Left lung (tissue), 14 donors: Measurements from ENCODE around the gene GYPA. TPM values are rescaled to one million over a fixed set of nuclear protein-coding genes. Genes with fewer than 3 reads are reported as not detected.
"Not testable (repeated sequence)": the region's sequence is repeated elsewhere in the genome, so short reads cannot be mapped to it uniquely, and the experiment has no call there.

Experiments
- ATAC-seq: fragments of 200-7000 bp; cut with Tn5 transposase; one replicate; pipeline ENCODE4 v1.9.1; 2020; ENCODE audit warnings: moderate library complexity
- DNase-seq, 4 donors: peaks; one replicate each; pipeline ENCODE4 v3.0.0-alpha.2; 2013 to 2020
- H3K27ac ChIP-seq, 2 donors: fragments of 200-600 bp; sonication (generic) in 1 of 2; one replicate each; pipeline versions ENCODE4 v1.5.0 to v1.8.0; 2020 to 2021
- H3K27me3 ChIP-seq, 2 donors: fragments of 200-600 bp; sonication (generic) in 1 of 2; one replicate each; pipeline versions ENCODE4 v1.5.0 to v1.8.0; 2020 to 2021
- H3K36me3 ChIP-seq, 2 donors: fragments of 200-600 bp; sonication (generic) in 1 of 2; one replicate each; pipeline versions ENCODE4 v1.5.0 to v1.8.0; 2020 to 2021
- H3K4me1 ChIP-seq, 2 donors: fragments of 200-600 bp; one replicate each; pipeline ENCODE4 v1.8.0; 2021
- H3K4me3 ChIP-seq, 2 donors: fragments of 200-600 bp; sonication (generic) in 1 of 2; one replicate each; pipeline versions ENCODE4 v1.5.0 to v1.8.0; 2020 to 2021; ENCODE audit warnings: mild to moderate bottlenecking in 1 of 2
- H3K9me3 ChIP-seq, 2 donors: fragments of 200-600 bp; sonication (generic) in 1 of 2; one replicate each; pipeline versions ENCODE4 v1.5.0 to v1.8.0; 2020 to 2021
- CTCF ChIP-seq, 2 donors: fragments of 200-600 bp; sonication (generic) in 1 of 2; IDR thresholded peaks; one replicate each; pipeline versions ENCODE4 v1.5.0 to v1.8.0; 2021; ENCODE audit warnings: antibody characterized with exemption in 2 of 2
- intact Hi-C, 2 donors: fragments of 100-400 bp; cut with DNase I; formaldehyde crosslinking; loops; one replicate each; pipeline versions ENCODE4 v1.11.2 to v1.14.2; 2022
- long read RNA-seq, 12 donors: library from polyadenylated mRNA in 2 of 12; unstranded in 2 of 12; transcript quantifications; one replicate each; pipeline ENCODE4 v2.0.0 and lab custom pipeline, GENCODE V29; 2019 to 2026
- polyA plus RNA-seq, 6 donors: library from polyadenylated mRNA; unstranded; fragments of 120-200 nt; gene quantifications; one replicate each; pipeline ENCODE4 v1.2.1, GENCODE V29; 2013; ENCODE audit not compliant: insufficient read length in 6 of 6
- total RNA-seq, 2 donors: library from RNA; stranded (reverse); fragmentation: NEBNext Ultra II Directional; extraction: Animal tissue kit (Norgen Biotek cat#: 25700); gene quantifications; one replicate each; pipeline ENCODE4 v1.2.1, GENCODE V29; 2021
- donor health status: DM: no; HTN: yes; CAD: no.
- donor health status: DM: no; HTN: no; CAD: no.

Gene GYPA
- total RNA-seq, result not detected
- 10 to 100 TPM in 1 of 6 donors, 1 to 10 TPM in 5; 3.4 to 12.4 (median 6.9) TPM for polyA plus RNA-seq
- long read RNA-seq, donor 1, transcript GYPA-213 (7 exons, 2,695 nt), result major isoform, 10 of 10 reads
- long read RNA-seq, donor 1, partial matches to known transcripts, result 0 of 10 reads
- long read RNA-seq, donor 1, other reads (novel, unspliced or antisense), result 0 of 10 reads
- long read RNA-seq, donor 2, partial matches to known transcripts, result 0 of 2 reads
- long read RNA-seq, donor 2, other reads (novel, unspliced or antisense), result 0 of 2 reads
- long read RNA-seq, donor 3, partial matches to known transcripts, result 0 of 3 reads
- long read RNA-seq, donor 3, other reads (novel, unspliced or antisense), result 0 of 3 reads
- long read RNA-seq, donor 4, result 0 reads
- long read RNA-seq, donor 5, partial matches to known transcripts, result 0 of 1 reads
- long read RNA-seq, donor 5, other reads (novel, unspliced or antisense), result 0 of 1 reads
- long read RNA-seq, donor 6, partial matches to known transcripts, result 0 of 1 reads
- long read RNA-seq, donor 6, other reads (novel, unspliced or antisense), result 0 of 1 reads
- long read RNA-seq, donor 7, result 0 reads
- long read RNA-seq, donor 8, partial matches to known transcripts, result 0 of 1 reads
- long read RNA-seq, donor 8, other reads (novel, unspliced or antisense), result 0 of 1 reads
- long read RNA-seq, donor 9, result 0 reads
- long read RNA-seq, donor 10, result 0 reads
- long read RNA-seq, donor 11, partial matches to known transcripts, result 0 of 2 reads
- long read RNA-seq, donor 11, other reads (novel, unspliced or antisense), result 0 of 2 reads
- long read RNA-seq, donor 12, partial matches to known transcripts, result 0 of 3 reads
- long read RNA-seq, donor 12, other reads (novel, unspliced or antisense), result 0 of 3 reads

GRCh38 chr4:144140594-144141295 is at the start of gene GYPA:
GYPA (minus strand) TSS chr4:144140718; CDS start chr4:144140635, 83 bp downstream.
- H3K27ac ChIP-seq, intact Hi-C loops, DNase-seq, ATAC-seq, H3K4me1 ChIP-seq, H3K9me3 ChIP-seq, H3K27me3 ChIP-seq, H3K36me3 ChIP-seq, H3K4me3 ChIP-seq: not testable (repeated sequence)

DNA sequence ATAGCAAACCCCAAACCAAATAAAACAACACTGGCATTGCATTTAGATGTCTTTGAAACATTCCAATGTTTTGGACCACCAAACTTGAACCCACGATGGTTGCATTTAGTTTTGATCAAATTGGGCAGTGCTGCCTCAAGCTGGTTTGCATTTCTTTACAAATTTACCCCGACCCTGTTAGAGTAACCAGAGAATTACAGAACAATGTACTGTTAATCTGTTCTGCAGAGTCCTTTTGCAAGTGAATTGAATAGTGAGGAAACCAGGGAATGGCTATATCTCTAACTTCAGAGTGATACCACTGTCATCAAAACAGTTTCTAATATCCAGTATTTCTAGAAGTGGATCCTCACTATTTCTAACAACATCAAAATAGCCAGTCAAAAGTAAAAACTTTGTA is 49.5 kb upstream of the GYPA start:
- no peak overlapping the region for H3K4me3 ChIP-seq
- no peak overlapping the region for H3K27ac ChIP-seq
- H3K36me3 ChIP-seq, result no peaks in the 10 kb centered on the region
- H3K9me3 ChIP-seq, result no peaks in the 10 kb centered on the region
- DNase-seq, result no peak
- H3K4me1 ChIP-seq, result no peaks in the 10 kb centered on the region
- intact Hi-C loops, result no loop called here
- H3K27me3 ChIP-seq, result no peaks in the 10 kb centered on the region
- no peak for ATAC-seq
- TF ChIP-seq CTCF (IDR thresholded peaks at IDR 0.05), result no peak

DNA sequence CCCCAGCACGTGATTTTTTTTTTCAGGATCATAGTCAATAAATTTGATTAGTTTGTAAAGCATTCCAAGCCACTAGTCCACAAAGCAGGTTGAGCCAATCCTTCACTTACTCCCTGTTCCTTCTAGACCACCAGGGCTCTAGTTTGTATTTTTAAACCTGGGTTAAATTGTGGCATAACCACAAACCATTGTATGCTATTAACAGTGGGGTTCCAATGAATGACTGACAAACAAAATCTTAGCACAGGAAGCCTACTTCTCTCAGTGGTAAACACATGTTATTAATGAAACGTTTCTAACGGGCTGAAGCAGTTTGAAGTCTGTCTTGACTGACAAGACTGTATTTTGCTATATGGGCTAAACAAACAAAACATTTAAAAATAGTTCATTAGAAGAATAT is 48.6 kb upstream of the GYPA start:
- ATAC-seq (no peak), DNase-seq (no peak)
- H3K9me3 ChIP-seq, result no peaks in the 10 kb centered on the region
- H3K36me3 ChIP-seq, result no peaks in the 10 kb centered on the region
- intact Hi-C loops, result no loop called here
- H3K4me3 ChIP-seq, result no peak overlapping the region
- no peak for TF ChIP-seq CTCF (IDR thresholded peaks at IDR 0.05)
- H3K27ac ChIP-seq, result no peak overlapping the region
- H3K4me1 ChIP-seq, result no peaks in the 10 kb centered on the region
- no peaks in the 10 kb centered on the region for H3K27me3 ChIP-seq

- Histone ChIP-seq H3K27ac (no peak overlapping the region), H3K36me3 (no peaks in the 10 kb centered on the region), H3K9me3 (no peaks in the 10 kb centered on the region), H3K4me3 (no peak overlapping the region), H3K27me3 (no peaks in the 10 kb centered on the region), H3K4me1 (no peaks in the 10 kb centered on the region)
- ATAC-seq, result no peak
- intact Hi-C loops, result no loop called here
- TF ChIP-seq CTCF (IDR thresholded peaks at IDR 0.05), result no peak
- no peak for DNase-seq
Measured at GRCh38 chr4:144185086-144185485, 44.6 kb upstream of the GYPA start.

- intact Hi-C loops, result no loop called here
- TF ChIP-seq CTCF (IDR thresholded peaks at IDR 0.05), result no peak
- Histone ChIP-seq H3K9me3 (no peaks in the 10 kb centered on the region), H3K27ac (no peak overlapping the region), H3K36me3 (no peaks in the 10 kb centered on the region), H3K4me3 (no peak overlapping the region), H3K27me3 (no peaks in the 10 kb centered on the region), H3K4me1 (no peaks in the 10 kb centered on the region)
- no peak for DNase-seq
- ATAC-seq, result no peak
Measured at GRCh38 chr4:144183165-144183564, 42.6 kb upstream of the GYPA start.
